GM21360 (cell line): ENCODE data around the gene AKR7A2.

Source experiments
- ATAC-seq: cut with Tn5 transposase; IDR thresholded peaks from one replicate; pipeline ENCODE4 v1.9.1; 2021; ENCODE audit warnings: mild to moderate bottlenecking, moderate library complexity; ENCODE audit not compliant: unreplicated experiment

Gene AKR7A2

DNA sequence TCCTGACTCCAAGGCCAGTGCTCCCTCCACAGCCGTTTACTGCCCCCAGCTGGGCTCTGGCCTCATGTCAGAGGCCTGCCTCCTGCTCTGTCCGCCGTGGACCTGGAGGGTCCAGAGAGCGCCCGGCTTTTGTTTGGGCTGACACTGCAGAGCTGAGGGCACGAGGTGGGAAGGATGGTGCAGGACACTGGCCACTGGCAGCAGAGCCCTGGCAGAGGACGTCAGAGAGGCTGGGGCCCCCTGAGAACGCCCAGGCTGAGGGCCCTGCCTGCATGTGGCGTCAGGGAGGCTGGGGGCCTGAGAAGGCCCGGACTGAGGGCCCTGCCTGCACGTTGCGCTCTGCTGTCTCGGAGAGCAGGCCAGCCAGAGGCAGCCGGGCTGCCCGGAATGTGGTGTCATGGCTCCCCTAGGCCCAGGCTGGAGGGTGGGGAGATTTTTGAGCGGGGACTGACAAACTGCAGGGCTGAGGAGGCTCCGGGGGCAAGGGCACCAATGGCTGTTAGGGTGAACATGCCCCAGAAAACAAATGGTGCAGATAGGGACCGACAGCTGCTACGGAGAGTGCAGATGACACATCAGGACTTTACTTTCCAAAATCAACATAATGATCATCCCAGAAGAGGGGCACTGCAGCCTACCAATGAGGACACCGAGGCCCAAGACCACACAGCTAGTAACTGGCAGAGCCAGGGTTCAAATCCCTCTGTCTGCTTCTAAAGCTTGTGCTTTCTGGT is 31.8 kb upstream of the AKR7A2 start:
- no peak for ATAC-seq

DNA sequence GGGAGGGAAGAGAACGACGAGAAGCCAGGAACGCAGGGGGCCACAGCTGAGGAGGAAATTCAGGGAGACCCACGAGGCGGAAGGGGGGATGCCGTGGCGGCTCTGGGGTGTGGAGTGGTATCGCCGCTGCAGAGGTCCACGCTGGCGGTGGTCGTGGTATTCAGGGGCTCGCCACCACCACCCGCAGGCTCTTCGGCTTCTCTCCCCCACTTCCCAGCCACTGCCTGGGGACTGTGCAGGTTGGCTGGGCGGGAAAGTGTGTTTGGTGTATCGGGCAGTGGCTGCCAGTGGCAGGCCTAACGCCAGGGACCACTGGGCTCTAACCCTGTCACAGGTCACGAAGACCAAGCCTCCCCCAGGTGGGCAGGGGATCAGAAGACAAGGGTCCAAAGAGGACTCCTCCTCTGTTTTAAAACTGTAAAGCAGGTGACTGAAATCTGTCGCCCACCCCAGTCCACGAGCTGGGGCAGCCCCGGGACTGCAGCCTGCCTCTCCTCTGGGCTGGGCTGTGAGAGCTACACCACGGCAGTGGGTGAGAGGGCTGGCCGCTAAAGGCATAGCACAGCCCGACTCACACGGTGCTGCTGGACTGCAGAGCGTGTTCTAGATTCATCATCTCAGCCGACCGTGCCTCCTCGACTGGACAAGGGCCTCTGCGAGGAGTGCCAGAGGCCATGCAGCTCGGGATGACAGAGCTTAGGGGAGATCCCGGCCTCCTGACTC is 31.1 kb upstream of the AKR7A2 start:
- no peak for ATAC-seq

DNA sequence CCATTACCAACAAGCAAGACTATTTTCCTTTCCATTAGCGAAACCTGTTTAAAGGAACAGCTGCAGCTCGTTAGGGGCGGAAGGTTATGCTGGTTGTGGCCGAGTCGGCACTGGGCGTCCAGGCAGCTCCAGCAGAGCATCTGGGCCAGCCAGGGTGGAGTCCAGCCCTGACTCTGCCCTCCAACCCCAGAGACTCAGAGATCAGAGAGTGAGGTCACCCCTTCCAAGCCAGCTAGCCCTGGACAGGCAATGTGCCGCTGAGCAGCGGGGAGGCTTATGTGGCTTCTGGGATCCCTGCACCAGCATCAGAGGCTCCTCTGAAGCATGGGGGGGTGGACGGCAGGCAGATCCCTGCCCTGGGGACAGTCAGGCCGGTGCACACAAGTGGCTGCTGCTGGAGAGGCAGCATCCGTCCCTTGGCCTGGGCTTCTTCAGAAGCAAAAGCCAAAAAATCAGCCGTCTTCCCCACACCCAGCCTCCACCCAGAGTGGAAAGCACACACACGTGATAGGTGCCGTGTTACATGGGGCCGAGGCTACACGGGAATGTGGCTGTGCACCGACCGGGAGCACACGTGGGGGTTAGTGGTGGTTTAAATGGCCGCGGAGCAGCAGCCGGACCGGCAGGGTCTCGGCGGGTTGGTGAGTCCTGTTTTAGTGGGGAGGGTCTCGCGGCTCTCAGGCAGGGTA is 30.3 kb upstream of the AKR7A2 start:
- no peak for ATAC-seq

DNA sequence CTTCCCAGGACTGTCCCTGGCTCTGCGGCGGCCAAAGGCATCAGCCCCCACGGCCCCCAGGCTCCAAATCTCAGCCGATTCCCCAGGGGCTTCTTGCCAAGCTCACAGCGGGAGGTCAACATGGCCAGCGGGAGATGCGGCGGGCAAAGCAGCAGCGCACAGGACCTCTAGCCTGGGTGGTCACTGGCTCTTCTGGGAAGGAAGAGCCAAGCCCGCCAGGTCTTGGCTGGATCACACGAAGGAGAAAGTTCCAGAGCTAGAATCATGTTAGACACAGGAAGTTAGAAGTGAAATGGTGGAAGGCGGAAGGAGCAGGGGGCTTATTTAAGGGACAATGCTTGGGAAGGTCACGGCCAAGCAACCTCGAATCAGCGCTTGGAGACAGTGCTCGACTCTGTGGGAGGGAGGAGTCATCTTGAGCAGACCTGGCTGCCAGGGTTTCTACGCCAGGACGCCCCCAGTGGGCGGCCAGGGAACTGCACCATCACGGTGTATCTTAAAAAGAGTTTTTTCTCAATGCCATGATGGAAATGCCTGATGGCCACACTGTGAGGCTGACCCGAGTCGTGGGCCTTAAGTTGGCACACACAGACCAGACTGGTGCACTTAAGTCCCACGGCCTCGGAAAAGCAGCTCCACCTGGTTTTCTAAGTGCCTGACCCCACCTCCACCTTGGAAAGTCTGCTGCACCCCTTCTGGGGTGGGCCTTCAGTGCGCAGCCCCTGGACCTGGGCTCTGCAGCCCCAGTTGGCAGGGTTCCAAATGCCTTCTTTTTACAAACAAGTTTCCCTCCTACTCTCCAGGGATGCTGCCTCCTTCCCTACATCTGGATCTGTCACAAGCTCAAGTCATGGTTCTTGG is 29.5 kb upstream of the AKR7A2 start:
- no peak for ATAC-seq

DNA sequence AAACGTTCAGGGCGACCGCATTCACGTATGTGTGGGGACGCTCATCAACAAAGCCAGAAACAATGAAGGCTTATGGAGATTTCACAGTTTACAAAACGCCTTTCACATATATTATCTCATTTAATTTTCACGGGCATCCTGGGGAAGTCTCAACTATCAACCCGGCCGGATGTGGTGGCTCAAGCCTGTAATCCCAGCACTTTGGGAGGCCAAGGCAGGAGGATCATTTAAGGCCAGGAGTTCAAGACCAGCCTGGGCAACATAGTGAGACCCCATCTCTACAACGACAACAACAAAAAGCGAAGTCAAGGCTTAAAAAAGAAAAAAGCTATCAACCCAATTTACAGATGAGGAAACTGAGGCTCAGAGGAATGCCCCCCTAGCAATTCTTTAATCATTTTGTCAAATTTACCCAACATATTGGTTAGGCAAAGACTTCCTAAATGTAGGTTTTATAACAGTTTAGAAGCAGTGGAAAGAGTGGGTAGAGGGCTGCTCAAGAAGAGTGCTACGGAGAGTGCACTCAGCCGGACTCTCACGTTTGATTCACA is 28.5 kb upstream of the AKR7A2 start:
- no peak for ATAC-seq

DNA sequence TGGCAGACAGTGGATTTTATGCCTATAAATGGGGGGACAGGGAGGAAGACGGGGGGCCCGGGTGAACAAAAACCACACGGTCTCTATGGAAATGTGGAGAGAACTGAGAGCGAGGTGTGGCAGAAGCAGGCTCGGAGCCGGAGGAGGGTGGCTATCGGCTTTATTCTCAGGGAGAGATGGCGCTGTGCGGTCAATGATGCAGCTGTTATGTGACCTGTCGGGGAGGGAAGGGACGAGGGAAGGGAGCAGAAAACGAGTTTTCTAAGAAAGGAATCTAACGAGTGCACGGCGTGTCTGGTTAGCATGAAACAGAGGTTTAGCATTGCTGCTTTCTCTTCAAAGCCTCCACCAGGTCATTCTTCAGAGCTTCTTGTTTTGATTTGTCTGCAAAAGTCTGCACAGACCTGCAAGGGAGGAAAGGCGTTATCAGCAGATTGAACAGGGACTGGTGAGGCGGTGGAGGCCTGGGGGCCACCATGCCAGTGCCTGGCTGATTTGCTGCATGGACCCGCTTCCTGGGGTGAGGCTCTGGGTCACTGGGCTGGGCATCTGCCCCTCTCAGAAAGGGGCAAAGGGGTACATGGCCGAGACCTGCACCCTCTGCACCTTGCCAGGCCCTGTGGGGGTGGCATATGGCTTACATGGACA is 27.4 kb upstream of the AKR7A2 start:
- ATAC-seq: no peak

DNA sequence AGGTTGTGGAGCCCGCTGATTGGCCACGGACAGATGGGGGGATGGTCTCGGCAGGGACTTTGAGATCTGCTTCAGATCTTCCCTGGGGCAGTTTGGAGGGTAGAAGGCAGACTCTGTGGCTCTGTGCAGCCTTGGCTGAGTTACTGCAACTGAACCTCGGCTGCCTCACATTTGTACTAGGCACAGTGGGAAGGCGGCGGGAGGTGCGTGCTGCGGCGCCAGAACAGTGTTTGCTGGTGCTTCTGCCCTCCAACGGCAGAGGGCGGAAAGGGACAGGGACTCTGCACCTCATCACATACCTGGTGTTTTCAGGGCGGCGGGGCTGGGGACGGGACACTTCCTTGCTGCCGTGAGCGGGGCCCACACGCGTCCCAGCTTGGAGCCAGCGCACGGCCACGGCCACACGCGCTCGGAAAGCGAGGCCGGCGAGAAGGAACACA is 26.4 kb upstream of the AKR7A2 start:
- ATAC-seq: no peak

DNA sequence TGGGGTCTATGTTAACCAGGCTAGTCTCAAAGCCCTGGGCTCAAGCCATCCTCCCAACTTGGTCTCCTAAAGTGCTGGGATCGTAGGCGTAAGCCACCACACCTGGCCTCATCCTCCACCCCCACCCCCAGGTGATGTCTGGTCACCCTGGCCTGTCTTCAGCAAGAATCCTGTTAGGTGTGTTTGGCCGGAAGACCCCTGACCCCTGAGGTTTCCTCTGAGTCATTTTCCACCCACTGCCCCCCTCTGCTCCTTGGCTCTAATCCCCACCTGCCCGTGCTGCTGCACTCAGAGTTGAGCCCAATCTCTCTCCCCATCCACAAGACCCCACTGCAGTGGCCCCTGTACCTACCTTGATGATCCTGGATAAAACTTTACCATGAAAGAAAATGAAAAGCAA is 25.3 kb upstream of the AKR7A2 start:
- no peak for ATAC-seq

DNA sequence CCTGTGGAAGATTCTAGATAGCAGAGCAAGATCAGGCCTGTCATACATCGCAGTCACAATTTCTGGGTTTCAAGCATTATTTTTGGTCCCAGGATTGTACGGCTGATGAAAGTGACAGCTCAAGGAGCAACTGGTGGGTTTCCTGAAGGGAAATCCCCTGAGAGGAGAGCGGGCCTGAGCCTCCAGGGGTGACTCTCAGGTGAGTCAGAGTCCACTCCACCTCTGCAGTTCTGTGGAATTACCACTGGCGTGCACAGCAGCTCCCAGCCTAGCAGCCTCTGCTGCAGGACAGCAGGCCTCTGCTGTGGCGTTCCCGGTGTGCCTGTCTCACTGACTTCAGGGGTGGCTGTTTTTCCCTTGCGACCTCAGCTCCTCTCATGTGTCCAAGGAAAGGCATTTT is 24.6 kb upstream of the AKR7A2 start:
- no peak for ATAC-seq

DNA sequence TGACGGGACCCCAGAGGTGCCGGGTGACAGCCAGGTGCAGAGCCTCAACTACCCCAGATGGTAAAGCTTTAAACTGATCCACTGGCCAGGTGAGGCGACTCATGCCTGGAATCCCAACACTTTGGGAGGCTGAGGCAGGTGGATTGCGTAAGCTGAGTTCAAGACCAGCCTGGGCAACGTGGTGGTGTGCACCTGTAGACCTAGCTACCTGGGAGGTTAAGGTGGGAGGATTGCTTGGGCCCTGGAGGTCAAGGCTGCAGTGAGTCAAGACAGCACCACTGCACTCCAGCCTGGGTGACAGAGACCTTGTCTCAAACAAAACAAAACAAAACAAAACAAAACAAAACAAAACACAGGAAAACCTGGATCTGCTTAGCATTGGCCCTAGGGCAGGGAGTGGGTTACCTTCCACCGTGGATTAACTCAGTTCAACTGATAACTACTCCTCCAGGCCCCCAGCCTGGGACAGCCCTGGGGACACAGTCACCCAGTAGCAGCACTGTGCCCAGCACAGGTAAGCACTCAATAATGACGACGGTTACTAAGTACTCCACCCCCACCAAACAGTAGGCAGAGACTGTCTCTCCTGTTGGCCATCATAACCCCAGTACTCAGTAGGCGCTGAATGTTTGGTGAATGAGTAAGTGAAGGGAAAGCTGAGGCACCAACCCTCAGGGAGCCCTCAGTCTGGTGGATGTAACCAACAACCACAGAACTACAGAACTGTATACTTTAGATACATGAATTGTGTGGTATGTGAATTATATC is 21.8 kb upstream of the AKR7A2 start:
- no peak for ATAC-seq

DNA sequence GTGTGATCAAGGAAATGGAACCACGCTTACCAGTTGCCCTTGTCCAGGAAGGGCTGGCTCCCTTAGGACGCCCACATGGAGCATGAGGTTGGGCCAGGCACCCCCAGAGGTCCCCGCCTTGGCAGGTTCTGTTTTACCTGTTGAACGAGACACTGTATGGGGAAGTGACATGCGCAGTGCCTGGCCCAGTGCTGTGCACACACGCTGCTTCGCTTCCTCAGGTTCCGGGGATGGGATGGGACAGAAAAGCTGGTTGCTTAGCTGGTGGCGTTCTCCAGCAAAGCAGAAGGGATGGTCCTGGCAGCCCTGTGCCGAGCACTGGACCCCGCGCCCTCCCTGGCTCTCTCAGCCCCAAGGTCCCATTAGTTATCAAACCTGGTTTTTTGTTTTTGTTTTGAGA is 20.9 kb upstream of the AKR7A2 start:
- no peak for ATAC-seq

DNA sequence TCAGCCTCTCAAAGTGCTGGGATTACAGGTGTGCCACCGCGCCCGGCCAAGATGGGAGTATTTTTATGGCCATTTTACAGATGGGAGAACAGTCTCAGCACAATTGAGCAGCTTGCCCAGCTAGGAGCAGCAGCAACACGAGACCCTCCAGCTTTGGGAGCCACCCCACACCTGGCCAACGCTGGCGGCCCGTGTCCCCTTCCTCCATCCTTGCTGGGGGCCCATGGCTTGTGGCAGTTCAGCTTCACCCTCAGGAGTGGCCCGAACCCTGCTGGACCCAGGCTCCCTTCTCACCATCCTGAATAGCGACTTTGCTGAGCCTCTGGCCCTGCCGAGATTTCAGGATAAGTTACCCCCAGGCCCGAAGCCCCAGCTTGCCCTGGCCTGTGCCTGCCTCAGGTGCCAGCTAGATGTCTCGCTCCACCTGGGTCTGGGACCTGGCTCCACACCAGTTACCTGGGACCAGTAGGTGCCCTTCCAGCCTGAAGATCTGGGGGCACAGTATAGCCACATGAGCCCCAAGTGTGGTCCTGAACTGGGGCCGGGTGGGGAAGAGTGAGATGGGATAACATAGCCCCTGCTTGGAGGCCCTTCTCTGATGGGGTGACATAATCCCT is 19.4 kb upstream of the AKR7A2 start:
- no peak for ATAC-seq

DNA sequence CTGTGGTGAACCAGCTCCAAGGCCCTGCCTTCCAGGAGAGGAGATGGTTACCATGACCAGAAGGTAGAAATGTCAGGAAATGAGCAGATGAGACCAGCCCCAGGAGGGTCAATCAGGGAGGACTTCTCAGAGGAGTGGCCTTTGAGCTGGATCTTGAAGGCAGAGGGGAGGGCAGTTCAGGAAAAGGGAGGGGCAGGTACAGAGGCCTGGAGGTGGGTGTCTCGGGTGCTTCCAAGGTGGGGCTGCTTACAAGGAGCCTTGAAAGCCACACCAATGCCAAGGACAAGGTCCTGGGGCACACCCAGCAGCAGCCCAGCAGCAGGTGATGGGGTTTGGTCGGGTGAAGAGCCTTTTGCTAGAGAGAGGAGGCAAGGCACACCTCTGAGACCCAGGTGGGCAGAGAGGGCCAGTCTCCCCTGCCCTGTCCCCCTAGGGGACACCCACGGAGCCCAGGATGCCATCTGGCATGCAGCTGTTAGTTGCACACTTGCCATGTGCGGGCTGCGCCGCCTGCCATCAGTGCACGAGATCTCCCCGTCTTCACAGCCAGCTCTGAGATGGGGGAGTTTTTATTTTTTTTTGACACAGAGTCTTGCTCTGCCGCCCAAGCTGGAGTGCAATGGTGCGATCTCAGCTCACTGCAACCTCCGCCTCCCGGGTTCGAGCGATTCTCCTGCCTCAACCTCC is 18.6 kb upstream of the AKR7A2 start:
- ATAC-seq: no peak

DNA sequence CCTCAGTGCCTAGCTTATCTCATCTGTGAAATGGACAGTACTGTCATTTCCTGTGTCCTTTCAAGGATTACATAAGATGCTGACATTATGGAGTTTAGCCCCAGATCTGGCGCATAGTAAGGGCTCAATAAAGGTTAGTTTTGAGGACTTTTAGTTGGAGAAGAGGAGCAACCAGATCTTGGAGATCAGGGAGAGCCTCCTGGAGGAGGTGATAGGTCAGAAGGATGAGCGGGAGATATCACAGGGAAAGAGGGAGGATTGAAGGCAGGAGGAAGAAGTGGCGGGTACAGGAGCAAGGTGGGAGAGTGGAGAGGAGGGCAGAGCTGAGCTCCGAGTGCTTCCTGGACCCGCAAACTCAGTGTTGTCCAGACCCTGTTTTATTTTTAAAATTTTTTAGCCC is 17.7 kb upstream of the AKR7A2 start:
- ATAC-seq: no peak

DNA sequence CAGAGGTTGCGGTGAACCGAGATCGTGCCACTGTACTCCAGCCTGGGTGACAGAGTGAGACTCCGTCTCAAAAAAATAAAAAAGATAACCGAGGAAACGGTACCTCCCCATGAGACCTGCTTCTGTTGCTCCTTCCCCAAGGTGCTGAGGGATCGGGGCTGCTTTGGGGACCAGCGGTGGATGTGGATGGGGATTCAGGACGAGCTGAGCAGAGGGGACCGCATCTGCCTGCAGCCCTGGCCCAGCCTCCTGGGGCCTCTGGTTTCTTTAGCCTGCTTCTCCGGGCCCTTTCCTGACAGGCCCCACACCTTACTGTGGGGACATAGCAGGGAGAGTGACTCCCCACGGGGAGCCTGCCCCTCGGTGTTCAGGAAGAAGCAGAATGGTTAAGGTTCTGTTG is 17.2 kb upstream of the AKR7A2 start:
- no peak for ATAC-seq

DNA sequence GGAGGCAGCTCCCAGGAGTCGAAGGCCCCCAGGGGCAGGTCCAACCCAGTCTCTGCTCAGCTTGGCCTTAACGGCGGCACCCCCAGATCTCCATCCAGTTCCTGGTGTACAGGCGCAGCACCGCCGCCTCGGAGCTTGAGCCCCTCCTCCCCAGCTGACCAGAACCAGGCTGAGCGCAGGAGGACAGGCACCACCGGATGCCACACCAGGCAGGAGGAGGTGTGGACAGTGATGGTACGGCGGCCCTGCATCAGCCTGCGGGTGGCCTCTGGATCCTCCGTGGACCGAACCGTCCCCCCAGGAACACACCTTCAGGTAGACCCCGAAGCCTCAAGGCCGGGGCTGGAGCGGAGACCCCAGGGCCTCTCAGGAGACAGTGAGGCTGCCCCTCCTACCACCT is 16.5 kb upstream of the AKR7A2 start:
- ATAC-seq: no peak

DNA sequence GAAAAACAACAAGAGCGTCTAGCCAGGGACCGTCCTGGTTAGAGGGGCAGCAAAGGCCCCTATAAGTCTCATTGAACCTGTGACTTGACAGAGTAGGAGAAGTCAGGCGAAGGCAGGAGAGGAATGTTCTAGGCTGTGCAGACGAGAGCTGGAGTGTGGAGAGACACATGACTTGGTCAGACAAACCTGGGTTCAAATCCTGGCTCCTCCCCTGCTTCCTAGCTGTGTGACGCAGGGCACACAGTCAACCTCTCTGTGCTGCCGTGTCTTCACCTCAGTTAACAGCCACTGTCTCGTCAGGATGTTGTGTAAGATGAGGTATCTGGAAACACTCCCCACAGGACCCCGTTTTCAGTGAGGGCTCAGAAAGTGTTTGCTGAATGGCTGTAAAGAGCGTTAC is 15.8 kb upstream of the AKR7A2 start:
- no peak for ATAC-seq

DNA sequence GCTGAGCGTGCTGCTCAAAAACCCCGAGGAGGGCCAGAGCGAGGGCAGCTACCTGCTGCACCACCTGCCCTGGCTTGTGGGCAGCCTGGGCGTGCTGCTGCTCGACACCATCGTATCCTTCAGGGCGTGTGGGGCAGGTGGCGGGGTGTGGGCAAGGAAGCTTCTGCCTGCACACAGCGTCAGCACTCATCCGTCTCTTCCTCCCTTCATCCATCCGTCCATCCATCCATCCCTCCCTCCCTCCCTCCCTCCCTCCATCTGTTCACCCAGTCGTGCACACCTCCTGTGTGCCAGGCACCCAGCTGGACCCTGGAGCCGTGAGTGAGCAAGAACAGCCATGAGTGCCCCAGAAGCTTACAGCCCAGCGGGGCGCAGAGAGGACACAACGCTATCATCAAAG is 15.4 kb upstream of the AKR7A2 start:
- ATAC-seq: no peak

DNA sequence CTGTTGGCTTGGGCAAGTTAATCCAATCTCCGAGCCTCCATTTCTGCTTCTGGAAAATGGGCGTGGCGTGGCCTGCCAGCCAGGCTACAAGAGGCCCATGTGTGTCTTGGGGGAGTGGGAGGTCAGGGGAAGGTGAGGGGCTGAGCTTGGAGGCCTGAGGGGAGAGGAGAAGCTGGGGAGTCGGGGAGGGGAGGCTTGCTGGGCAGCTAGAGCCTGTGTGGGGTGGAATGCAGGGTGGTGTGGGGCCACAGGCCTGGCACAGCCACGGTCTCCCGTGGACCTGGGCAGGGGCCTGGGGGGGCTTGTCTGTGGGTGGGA is 14.8 kb upstream of the AKR7A2 start:
- ATAC-seq: no peak
